K562 (cell line): ENCODE results near the gene LSP1. TPM values are rescaled to one million over a fixed set of nuclear protein-coding genes. Genes with fewer than 3 reads are reported as not detected.
A peak's percentile ranks its signal among the peaks of the same experiment; 100 is the strongest.

ENCODE experiments used
- CBX2 ChIP-seq: fragments of 200-600 bp; sonication (generic); IDR thresholded peaks from one replicate; pipeline ENCODE4 v1.6.1; 2012; ENCODE audit warnings: mild to moderate bottlenecking, low read length, inconsistent platforms; ENCODE audit not compliant: insufficient read depth, poor library complexity, severe bottlenecking
- FOSL1 ChIP-seq: fragments of 200-800 bp; sonication (Bioruptor generic); conservative IDR thresholded peaks from 2 replicates; pipeline ENCODE4 v1.6.1; 2016; ENCODE audit warnings: missing genetic modification characterization, missing compliant biosample characterization
- GABPB2 ChIP-seq: fragments of 250-450 bp; sonication (Bioruptor Pico); conservative IDR thresholded peaks from 2 replicates; pipeline ENCODE4 v1.5.1; 2021; ENCODE audit warnings: mild to moderate bottlenecking
- HMG20B ChIP-seq: fragments of 250-450 bp; sonication (Bioruptor Pico); IDR thresholded peaks from 2 replicates; pipeline ENCODE4 v1.5.0; 2021; ENCODE audit warnings: mild to moderate bottlenecking
- L3MBTL2 ChIP-seq: fragments of 450-650 bp; IDR thresholded peaks from 2 replicates; pipeline ENCODE4 v1.6.1; 2016; ENCODE audit warnings: mild to moderate bottlenecking, moderate library complexity
- RBBP5 ChIP-seq: fragments of 200-600 bp; sonication (generic); IDR thresholded peaks from 2 replicates; pipeline ENCODE4 v1.6.1; 2012; ENCODE audit warnings: borderline replicate concordance, mild to moderate bottlenecking, low read length, control low read depth, inconsistent platforms; ENCODE audit not compliant: insufficient read depth, poor library complexity, severe bottlenecking
- RBM14 ChIP-seq: fragments of 200-400 bp; formaldehyde crosslinking; IDR thresholded peaks from 2 replicates; pipeline ENCODE4 v1.6.1; 2018; ENCODE audit warnings: low read depth, mild to moderate bottlenecking, low read length, moderate library complexity, borderline replicate concordance; ENCODE audit not compliant: insufficient read depth
- SIX5 ChIP-seq, 2 experiments: IDR thresholded peaks; 2 replicates each; pipeline ENCODE4 v1.6.1; 2011; ENCODE audit warnings: low read length in 2 of 2, borderline replicate concordance in 1 of 2, low read depth in 1 of 2, mild to moderate bottlenecking in 1 of 2, moderate library complexity in 1 of 2; ENCODE audit not compliant: insufficient read depth in 1 of 2
- SMAD2 ChIP-seq: fragments of 150-350 bp; IDR thresholded peaks from 2 replicates; pipeline ENCODE4 v1.6.1; 2014; ENCODE audit warnings: low read depth, mild to moderate bottlenecking, low read length
- SRSF3 ChIP-seq: fragments of 200-400 bp; formaldehyde crosslinking; IDR thresholded peaks from 2 replicates; pipeline ENCODE4 v1.6.1; 2016; ENCODE audit warnings: mild to moderate bottlenecking, low read length, moderate library complexity; ENCODE audit not compliant: insufficient read depth
- ZFP30 ChIP-seq: fragments of 250-450 bp; sonication (Bioruptor Pico); IDR thresholded peaks from 2 replicates; pipeline ENCODE4 v1.8.0; 2022; ENCODE audit warnings: moderate library complexity, mild to moderate bottlenecking, inconsistent platforms, borderline replicate concordance
- ZFX ChIP-seq: sonication (generic); formaldehyde crosslinking; IDR thresholded peaks from 2 replicates; pipeline ENCODE4 v1.8.0; 2022; ENCODE audit warnings: mild to moderate bottlenecking, missing genetic modification reagents, moderate library complexity
- ZNF408 ChIP-seq: fragments of 250-450 bp; sonication (Bioruptor Pico); IDR thresholded peaks from 2 replicates; pipeline ENCODE4 v1.4.0; 2020; ENCODE audit warnings: low read depth, mild to moderate bottlenecking, moderate library complexity
- ZSCAN29 ChIP-seq: fragments of 450-650 bp; IDR thresholded peaks from 2 replicates; pipeline ENCODE4 v1.6.1; 2017
- polyA plus RNA-seq, 8 experiments: library from polyadenylated mRNA; depleted of rRNA in 4 of 8; stranded (reverse) in 5 of 8; unstranded in 3 of 8; fragments of >200 nt; fragmentation: Nextera tagmentation in 2 of 8; fragmentation: Illumina TruSeq in 1 of 8; extraction: Ambion mirVana in 2 of 8; extraction: Trizol in 1 of 8; gene quantifications; 2 replicates each; pipeline versions ENCODE4 v1.2.1 to v1.2.3, GENCODE V29; 2011 to 2014; ENCODE audit warnings: inconsistent platforms in 1 of 8, missing spikeins in 1 of 8
- total RNA-seq, 7 experiments: library from RNA; depleted of rRNA in 6 of 7; stranded (reverse); fragments of >200 nt in 6 of 7; fragmentation: Illumina TruSeq in 2 of 7; extraction: Trizol in 2 of 7; gene quantifications; 2 replicates each; pipeline versions ENCODE4 v1.2.1 to v1.2.3, GENCODE V29; 2011 to 2021; ENCODE audit warnings: low replicate concordance in 1 of 7
- TF ChIP-seq, protein P1 (sequence below): fragments of 250-450 bp; sonication (Bioruptor Pico); IDR thresholded peaks from 2 replicates; pipeline ENCODE4 v1.5.0; 2020; ENCODE audit warnings: mild to moderate bottlenecking, borderline replicate concordance
- TF ChIP-seq, protein P2 (sequence below): fragments of 450-650 bp; IDR thresholded peaks from 2 replicates; pipeline ENCODE4 v1.6.1; 2018; ENCODE audit not compliant: partially characterized antibody
- TF ChIP-seq, protein P3 (sequence below), 2 experiments: fragments of 450-650 bp in 1 of 2; sonication (generic) in 1 of 2; formaldehyde crosslinking; conservative IDR thresholded peaks; 2 replicates each; pipeline versions ENCODE4 v1.4.0 to v1.8.1; 2020 to 2022; ENCODE audit warnings: mild to moderate bottlenecking in 1 of 2, missing genetic modification reagents in 1 of 2
- TF ChIP-seq, protein P4 (sequence below): fragments of 450-650 bp; IDR thresholded peaks from 2 replicates; pipeline ENCODE4 v1.7.0; 2016; ENCODE audit warnings: borderline replicate concordance

The LSP1 gene
- total and polyA plus RNA-seq, 9 of the 15 experiments (the other 6 are each of a cell fraction or from before 2014, with no cell fraction given), result 0.08 to 2.9 (median 0.65) TPM; not detected in 2

DNA sequence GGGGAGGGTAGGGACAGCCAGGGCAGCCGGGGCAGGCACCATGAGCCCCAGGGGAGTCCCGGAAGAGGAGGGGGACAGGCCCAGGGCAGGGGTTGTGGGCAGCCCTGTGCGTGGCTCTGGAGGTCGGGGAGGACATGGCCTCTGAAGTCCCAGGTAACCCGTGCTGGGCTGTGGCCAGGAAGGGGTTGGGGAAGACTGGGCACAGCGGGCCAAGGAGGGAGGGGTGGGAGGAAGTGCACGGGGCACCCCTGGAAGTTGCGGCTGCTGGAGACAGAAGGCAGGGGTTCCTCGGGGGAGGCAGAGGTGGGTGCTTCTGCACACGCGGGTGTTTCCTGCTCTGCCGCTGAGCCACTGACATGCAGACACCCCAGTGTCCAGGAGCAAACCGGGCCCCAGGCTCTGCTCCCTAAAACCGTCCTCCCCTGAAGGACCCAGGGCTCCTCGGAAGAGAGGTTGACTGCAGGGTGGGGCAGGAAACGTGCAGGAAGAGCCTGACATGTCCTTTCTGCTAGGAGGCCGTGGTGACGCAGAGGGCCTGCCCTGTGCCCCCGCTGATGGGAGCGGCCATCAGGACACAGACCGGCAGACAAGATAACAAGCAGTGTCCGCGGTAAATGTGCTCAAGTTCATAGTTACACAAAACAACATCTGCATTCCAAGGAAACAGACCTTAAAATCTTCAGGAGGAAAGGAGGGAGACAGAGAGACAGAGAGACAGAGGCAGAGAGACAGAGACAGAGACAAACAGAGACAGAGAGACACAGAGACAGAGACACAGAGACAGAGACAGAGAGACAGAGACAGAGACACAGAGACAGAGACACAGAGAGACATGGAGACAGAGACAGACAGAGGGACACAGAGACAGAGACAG is 8.4 kb upstream of the LSP1 start (continued):
- TF ChIP-seq, protein P1, sequence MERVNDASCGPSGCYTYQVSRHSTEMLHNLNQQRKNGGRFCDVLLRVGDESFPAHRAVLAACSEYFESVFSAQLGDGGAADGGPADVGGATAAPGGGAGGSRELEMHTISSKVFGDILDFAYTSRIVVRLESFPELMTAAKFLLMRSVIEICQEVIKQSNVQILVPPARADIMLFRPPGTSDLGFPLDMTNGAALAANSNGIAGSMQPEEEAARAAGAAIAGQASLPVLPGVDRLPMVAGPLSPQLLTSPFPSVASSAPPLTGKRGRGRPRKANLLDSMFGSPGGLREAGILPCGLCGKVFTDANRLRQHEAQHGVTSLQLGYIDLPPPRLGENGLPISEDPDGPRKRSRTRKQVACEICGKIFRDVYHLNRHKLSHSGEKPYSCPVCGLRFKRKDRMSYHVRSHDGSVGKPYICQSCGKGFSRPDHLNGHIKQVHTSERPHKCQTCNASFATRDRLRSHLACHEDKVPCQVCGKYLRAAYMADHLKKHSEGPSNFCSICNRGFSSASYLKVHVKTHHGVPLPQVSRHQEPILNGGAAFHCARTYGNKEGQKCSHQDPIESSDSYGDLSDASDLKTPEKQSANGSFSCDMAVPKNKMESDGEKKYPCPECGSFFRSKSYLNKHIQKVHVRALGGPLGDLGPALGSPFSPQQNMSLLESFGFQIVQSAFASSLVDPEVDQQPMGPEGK (CRISPR knock-in tag), result no peak
- TF ChIP-seq, protein P2, sequence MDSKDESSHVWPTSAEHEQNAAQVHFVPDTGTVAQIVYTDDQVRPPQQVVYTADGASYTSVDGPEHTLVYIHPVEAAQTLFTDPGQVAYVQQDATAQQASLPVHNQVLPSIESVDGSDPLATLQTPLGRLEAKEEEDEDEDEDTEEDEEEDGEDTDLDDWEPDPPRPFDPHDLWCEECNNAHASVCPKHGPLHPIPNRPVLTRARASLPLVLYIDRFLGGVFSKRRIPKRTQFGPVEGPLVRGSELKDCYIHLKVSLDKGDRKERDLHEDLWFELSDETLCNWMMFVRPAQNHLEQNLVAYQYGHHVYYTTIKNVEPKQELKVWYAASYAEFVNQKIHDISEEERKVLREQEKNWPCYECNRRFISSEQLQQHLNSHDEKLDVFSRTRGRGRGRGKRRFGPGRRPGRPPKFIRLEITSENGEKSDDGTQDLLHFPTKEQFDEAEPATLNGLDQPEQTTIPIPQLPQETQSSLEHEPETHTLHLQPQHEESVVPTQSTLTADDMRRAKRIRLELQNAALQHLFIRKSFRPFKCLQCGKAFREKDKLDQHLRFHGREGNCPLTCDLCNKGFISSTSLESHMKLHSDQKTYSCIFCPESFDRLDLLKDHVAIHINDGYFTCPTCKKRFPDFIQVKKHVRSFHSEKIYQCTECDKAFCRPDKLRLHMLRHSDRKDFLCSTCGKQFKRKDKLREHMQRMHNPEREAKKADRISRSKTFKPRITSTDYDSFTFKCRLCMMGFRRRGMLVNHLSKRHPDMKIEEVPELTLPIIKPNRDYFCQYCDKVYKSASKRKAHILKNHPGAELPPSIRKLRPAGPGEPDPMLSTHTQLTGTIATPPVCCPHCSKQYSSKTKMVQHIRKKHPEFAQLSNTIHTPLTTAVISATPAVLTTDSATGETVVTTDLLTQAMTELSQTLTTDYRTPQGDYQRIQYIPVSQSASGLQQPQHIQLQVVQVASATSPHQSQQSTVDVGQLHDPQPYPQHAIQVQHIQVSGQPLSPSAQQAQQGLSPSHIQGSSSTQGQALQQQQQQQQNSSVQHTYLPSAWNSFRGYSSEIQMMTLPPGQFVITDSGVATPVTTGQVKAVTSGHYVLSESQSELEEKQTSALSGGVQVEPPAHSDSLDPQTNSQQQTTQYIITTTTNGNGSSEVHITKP, result peak; percentile 90
- TF ChIP-seq SRSF3, result no peak
- no peak for TF ChIP-seq RBM14
- TF ChIP-seq ZNF408 (CRISPR knock-in tag), result no peak
- TF ChIP-seq, protein P3, sequence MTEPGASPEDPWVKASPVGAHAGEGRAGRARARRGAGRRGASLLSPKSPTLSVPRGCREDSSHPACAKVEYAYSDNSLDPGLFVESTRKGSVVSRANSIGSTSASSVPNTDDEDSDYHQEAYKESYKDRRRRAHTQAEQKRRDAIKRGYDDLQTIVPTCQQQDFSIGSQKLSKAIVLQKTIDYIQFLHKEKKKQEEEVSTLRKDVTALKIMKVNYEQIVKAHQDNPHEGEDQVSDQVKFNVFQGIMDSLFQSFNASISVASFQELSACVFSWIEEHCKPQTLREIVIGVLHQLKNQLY (CRISPR knock-in tag; conservative IDR thresholded peaks at IDR 0.05), result no peak
- no peak for TF ChIP-seq CBX2
- peak; percentile 20 for TF ChIP-seq RBBP5
- TF ChIP-seq FOSL1, result peak; percentile 50
- no peak for TF ChIP-seq SMAD2
- no peak for TF ChIP-seq HMG20B
- no peak for TF ChIP-seq L3MBTL2
- no peak for TF ChIP-seq ZFX (CRISPR knock-in tag)
- TF ChIP-seq, protein P4, sequence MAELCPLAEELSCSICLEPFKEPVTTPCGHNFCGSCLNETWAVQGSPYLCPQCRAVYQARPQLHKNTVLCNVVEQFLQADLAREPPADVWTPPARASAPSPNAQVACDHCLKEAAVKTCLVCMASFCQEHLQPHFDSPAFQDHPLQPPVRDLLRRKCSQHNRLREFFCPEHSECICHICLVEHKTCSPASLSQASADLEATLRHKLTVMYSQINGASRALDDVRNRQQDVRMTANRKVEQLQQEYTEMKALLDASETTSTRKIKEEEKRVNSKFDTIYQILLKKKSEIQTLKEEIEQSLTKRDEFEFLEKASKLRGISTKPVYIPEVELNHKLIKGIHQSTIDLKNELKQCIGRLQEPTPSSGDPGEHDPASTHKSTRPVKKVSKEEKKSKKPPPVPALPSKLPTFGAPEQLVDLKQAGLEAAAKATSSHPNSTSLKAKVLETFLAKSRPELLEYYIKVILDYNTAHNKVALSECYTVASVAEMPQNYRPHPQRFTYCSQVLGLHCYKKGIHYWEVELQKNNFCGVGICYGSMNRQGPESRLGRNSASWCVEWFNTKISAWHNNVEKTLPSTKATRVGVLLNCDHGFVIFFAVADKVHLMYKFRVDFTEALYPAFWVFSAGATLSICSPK, result no peak
- TF ChIP-seq ZSCAN29, result no peak
- TF ChIP-seq ZFP30, result no peak
- no peak for TF ChIP-seq SIX5 (IDR thresholded peaks at IDR 0.05; ENCODE audit: borderline replicate concordance in 1 of 2, insufficient read depth in 1 of 2, low read depth in 1 of 2, low read length in 2 of 2)
- no peak for TF ChIP-seq GABPB2 (CRISPR knock-in tag)
